HEK293 (cell line): ENCODE measurements around the gene RIN3.

Source experiments
- CTCF ChIP-seq: fragments of 450-650 bp; formaldehyde crosslinking; IDR thresholded peaks from 2 replicates; pipeline ENCODE4 v1.5.1; 2016; ENCODE audit warnings: missing biosample characterization, missing genetic modification characterization
- ZNF398 ChIP-seq: fragments of 450-650 bp; formaldehyde crosslinking; IDR thresholded peaks from 2 replicates; pipeline ENCODE4 v1.5.1; 2017; ENCODE audit warnings: missing biosample characterization, missing genetic modification characterization

- TF ChIP-seq ZNF398 (no peak), CTCF (tag by site-specific recombination) (no peak)
These were observed 18.6 kb upstream of the RIN3 start for GRCh38 chr14:92495027-92495426.
